NAMALWA (cell line): ENCODE results near the gene CERS1.

Experiments used
- DNase-seq: peaks from one replicate; pipeline ENCODE4 v3.0.0-alpha.2; 2015; ENCODE audit warnings: low spot score

Gene CERS1

DNA sequence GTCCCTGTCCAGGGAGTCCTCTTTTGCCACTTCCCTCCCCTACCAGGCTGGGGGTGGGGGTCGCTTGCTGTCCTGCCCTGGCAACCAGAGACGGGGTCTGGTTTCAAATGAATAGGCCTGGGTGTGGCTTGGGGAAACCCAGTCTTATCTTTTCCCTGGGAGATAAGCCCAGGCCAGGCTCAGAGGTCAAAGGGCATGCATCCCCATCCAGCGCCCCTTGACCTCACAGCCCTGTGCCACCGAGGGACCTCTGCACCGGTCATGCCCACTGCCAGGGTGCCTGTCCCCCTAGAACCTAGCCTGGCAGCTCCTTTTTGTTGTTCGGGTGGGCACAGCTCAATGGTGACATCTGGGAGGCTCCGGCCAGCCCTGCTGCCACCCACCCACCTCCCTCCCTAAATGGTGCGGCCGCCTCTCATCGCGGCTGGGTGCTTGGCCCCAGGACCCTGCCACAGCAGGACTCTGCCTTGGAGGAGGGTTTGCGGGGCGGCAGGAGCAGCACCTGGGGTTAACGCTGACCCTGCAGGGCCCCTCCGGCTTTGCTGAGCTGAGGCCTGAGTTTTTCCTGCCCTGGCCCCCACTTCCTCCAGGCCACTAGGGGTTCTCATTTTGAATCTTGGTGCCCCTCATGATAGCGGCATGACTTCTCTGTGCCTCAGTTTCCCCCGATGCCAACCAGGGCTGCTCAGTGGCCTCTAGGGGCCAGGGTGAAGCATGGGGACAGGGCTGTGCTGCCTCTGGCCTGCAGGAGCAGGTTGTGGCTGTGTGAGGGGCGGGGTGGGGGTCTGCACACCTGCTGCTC, 2.9 kb upstream of the CERS1 start:
- no peak for DNase-seq

DNA sequence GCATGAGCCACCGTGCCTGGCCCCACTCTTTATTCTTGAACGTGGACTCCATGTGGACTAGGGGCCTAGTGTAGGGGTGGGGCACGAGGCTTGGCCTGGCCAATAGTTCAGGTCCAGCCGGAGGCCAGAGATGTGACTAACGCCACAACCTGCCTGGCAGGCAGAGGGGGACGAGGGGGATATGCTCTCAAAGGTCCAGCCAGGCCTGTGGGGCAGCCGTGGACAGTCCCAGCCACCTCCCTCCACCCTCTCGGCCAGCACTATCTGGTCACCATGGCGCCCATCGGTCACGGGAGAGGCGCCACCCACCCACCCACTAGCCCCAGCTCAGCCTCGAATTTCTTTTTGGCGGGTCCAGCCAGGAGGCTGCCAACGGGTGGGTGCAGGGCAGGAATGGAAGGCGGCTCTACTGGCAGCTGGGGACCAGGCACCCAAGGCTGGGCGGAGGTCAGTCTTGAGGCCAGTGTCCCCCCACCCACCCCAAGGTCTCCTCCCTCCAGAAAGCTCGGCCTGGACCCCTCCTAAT, 2.2 kb upstream of the CERS1 start:
- DNase-seq = no peak

DNA sequence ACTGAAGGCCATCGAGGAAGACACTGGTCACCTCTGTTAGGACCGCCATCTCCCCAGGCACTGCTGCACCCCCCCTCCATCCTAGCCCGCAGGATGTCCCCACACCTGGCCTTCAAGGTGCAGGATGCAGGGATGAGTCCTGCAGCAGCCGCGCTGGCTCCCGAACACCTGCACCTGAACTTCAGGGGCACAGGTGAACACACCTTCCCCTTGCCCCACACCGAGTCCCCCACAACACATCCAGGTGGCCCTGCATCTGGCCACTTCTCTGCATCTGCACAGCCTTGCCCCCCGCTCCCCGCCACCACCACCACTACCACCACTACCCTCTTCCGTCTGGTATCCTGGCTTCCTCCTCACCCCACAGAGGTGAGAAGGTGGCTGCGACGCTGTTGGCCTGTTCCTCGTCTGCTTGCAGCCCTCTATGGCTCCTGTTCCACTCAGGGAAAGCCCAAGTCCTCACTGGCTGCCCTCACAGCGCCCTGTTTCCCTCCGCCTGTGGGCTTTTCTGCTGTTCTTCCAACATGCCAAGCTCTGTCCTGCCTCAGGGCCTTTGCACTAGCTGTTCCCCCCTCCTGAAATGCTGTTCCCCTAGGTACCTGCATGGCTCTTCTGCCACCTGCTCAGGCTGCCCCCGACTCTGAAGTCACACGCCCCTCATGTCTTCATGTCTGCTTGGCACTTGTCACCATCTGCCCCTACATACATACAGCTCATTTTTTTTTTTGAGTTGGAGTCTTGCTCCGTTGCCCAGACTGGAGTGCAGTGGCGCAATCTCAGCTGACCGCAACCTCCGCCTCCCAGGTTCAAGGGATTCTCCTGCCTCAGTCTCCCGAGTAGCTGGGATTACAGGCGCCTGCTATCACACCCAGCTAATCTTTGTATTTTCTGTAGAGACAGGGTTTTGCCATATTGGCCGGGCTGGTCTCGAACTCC, 1.4 kb upstream of the CERS1 start:
- no peak for DNase-seq

DNA sequence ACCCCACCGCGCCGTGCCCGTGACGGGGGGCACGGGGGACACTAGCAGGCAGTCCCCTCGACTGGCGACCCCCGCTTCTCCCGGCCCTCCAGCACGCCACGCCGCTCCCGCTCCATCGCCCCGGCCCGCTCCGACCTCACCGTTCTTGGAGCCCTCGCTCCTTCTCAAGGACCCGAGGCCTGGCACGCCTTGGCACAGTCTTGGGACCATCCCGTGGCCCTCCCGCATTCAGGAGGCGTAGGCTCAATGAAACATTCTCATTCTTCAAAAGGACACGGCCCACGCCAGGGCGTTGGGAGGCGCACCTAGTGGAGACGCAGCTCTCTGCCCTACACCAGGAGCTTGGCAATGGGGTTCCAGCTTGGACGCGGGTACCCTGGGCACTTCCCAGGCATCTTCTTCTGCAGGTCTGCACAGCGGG, 473 bp upstream of the CERS1 start:
- no peak for DNase-seq

DNA sequence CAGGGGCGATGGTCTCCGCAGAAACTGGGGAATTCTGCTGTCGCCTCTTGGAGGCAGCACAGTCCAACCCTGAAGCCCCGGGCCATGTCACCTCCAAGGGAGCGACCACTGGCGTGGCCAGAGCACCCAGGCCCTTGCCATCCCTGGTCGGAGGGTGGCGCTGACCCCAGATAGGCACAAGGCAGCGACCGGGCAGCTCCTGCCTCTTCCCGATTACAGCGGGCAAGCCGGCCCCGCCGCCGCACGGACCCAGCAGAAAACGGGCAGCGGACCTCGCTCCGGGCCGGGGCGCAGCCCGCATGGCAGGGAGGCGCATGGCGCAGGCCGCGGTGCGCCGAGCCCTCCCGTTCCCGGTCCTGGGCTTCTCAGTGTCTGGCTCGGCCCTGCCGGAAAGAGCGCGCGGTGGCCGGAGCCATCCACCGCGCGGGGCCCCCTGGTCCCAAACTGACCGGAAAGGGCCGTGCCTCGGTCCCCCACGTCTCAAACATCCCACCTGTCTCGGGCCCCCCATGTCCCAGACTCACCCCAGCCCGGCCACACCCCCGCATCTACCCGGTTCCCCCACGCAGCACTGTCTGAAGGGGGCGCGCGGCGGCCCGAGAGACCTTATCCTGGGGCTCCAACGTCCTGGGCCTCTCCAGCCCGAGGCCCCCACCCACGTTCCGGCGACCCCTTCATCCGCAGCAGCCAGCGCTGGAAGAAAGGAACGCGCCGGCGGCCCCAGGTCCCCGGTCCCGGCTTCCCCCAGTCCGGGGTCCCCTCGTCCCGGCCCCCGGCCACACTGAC, 727 bp downstream of the CERS1 start:
- no peak for DNase-seq

DNA sequence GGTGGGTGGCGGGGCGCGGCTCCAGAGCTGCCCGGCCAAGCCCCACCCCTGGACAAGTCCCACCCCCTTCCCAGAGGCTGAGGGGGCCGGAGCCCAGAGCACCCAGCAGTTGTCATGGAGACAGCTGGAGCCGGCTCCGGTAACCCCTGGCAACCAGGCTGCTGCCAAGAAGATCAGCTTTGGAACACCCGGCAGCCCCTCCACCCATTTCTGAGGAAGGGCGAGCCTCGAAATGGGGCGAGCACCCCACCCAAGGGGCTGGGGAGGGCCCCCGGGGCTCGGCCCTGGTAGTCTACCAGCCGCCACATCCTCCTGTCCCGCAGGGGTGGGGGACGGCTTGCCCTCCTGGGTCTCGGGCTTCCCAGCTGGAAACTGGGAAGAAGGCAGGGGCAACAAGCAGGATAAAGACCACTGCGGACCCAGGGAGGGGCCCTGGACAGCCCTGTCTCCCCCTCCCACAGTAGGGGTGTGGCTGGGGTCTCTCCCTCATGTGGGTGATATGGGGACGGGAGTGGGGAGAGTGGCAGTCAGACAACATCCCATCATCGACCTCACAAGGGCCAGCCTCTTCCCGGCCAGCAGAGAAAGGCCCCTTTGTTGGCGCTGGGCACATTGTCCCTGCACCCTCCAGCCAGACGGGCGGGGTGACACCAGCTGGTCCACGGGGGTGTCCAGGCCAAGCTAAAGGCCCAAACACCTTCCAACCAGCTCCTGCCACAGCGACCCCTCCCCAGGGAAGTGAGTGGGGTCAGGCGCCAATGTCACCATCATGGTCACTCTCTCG, 1.5 kb downstream of the CERS1 start:
- DNase-seq = no peak

DNA sequence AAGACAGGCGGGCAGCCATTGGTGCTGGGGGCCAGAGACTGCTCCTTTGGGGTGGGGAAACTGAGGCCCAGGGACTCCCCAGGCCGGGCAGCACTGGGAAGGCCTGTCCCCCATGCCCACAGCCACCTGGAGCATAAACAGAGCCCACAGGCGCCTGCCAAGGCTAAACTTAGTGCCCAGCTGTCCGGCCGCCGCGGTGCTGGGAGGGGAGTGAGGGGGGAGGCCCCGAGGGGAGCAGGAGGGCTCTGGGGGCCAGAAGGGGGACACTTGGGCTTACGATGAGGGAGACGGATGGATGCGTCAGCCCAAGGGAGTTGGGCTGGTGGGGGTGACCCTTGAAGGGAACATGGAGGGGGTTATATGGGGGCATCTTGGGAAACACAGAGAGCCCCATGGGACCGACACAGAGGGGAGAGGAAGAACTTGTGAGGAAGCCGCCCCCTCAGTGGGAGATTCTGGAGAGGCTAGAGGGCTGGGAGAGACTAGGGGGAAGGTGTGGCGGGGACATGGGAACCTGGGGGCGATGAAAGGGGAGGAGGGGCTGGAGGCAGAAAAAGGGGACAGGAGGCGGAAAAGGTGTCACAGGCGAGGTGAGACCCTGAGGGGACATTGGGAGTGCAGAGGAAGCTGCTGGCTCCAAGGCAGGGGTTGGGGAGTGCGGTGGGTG, 2.2 kb downstream of the CERS1 start:
- DNase-seq = no peak

DNA sequence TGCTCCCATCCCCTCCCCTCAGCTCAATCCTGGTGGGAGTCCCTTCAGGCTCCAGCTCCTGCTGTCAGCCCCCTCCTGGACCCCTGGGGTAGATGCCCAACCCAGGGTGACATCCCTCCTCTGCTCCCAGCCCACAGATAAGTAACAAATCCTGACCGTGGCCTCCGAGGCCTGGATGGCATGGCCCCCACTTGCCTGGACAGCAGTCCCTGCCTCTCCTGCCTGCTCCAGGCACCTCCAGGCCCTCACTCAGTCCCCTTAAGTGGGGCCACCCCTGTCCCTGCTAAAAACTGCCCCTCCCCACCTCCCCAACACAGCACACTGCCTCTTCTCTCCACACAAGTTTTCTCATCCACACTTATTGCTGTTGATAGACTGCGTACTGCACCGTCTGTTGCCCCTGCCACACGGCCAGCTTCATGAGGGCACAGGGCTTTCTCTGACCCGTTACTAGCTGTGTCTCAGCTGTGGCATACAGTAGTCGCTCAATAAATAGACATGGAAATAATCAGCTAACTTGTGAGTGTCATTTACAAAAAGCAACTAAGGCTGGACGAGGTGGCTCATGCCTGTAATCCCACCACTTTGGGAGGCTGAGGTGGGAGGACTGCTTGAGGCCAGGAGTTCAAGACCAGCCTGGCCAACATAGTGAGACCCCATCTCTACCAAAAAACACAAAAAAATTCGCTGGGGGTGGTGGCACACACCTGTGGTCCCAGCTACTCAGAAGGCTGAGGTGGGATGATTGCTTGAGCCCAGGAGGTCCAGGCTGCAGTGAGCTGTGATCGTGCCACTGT, 5.8 kb downstream of the CERS1 start:
- DNase-seq = no peak

DNA sequence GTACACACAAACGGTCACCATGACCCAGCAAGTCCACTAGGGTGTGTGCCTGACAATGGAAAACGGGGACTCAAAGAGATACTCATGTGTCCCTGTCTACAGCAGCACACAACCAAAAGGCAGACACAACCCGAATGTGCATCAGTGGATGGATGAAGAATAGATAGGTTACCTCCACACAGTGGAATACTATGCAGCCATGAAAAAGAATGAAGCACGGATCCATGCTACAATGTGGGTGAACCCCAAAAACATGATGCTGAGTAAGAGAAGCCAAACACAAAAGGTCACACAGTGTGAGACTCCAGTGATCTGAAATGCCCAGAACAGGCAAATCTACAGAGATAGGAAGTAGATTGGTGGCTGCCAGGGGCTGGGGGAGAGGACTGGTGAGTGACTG, 9.0 kb downstream of the CERS1 start:
- no peak for DNase-seq

DNA sequence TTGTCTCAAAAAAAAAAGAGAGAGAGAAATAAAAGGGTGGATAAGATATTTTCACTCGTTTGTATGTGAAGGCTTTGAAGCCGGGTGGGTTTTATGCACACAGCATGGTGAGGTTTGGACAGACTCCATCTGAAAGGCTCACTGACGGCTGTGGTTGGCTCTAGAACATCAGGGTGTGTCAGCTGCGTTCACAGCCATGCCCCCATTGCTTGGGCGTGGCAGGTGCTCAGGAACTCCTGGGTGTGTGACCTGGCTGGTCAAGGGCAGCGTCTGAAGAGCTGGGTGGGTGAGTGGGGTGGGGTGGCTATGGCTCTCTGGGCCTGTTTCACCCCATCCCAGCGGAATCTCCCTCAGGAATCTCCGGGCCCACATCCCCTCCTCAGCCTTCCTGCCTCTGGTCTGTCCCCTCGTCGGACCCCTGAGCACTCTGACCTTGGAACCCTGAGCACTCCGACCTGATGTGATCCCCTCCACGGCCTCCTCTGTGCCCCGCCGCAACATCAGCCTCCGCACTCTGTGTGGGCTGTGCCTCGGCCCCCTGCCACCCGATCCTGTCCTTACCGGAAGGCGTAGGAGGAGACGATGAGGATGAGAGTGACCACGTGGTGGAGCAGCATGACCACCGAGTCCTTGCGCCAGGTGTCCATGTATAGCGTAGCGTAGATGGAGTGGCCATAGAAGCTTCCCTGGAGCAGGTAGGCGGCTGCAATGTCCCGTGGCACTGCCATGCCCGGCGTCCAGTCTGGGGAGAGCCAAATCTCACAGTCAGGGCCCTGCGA, 12.2 kb downstream of the CERS1 start:
- DNase-seq = peak; percentile 52

DNA sequence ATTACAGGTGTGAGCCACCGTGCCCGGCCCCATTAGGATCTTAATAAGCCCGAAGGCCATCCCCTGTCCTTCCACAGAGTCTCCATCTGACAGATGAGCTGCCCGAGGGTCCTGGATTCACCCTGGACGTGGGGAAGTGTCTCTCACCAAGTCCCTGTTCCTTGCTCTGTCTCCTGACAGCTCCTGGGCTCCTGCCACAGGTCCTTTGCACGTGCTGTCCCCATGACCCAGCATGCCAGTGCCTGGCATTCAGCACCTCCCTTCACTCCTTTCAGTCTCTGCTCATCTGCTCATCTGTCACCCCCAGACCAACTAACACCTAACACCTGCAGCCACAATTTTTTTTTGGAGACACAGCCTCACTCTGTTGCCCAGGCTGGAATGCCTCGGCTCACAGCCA, 14.5 kb downstream of the CERS1 start:
- no peak for DNase-seq

DNA sequence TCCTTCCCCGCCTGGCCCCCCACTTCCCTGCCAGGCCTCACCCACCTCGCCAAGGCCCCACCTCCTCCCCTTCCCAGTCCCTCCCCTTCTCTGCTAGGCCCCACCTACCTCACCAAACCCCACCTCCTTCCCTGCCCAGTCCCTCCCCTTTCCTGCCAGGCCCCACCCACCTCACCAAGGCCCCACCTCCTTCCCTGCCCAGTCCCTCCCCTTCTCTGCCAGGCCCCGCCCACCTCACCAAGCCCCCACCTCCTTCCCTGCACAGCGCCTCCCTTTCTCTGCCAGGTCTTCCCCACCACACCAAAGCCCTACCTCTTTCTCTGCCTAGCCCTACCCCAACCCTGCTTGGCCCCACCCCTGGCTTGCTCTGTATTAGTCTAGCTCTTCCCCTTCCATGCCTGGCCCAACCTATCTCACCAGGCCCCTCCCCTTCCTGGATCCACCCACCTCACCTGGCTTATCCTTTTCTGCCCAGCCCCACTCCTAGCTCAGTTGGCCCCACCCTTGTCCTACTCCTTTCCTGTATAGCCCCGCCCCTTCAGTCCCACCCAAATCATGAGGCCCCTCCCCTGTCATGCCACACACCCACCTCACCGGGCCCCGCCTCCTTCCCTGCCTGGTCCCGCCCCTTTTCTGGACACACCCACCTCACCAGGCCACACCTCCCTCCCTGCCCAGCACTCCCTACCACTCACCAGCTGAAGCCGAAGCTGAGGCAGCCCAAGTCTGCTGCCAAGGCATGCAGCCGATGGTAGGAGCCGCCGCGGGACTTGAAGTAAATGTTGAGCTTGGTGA, 16.2 kb downstream of the CERS1 start:
- peak; percentile 94 for DNase-seq

DNA sequence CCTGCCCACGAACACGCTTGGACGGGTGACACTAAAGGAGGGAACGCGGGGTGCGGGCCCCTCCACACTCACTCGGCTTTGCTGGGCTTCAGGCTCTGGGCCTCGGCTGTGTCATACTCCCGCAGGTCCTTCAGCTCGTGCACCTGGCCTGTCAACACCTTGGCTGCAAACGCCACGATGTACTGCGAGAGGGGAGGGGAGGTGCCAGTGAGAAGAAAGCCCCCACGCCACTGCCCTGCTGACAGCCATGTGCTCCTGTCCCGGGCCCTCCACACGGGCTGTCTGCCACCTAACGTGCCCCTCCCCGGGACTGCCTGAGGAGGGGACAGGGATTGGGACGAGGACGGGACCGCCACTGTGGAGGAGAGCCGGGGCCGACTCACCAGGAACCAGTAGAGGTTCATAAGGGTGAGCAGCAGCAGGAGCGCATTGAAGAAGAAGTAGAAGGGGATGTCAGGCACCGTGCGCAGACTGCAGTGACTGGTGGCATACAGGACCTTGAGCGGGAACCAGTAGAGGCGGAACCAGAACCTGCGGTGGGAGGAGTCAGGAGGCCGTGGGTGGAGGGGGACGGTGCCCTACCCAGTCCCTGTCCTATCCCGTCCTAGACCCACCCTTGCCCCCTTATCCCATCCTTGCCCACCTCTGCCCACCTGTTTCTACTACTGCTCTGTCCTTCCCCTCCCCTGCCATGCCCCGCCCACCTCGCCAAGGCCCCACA, 16.9 kb downstream of the CERS1 start:
- peak; percentile 42 for DNase-seq

DNA sequence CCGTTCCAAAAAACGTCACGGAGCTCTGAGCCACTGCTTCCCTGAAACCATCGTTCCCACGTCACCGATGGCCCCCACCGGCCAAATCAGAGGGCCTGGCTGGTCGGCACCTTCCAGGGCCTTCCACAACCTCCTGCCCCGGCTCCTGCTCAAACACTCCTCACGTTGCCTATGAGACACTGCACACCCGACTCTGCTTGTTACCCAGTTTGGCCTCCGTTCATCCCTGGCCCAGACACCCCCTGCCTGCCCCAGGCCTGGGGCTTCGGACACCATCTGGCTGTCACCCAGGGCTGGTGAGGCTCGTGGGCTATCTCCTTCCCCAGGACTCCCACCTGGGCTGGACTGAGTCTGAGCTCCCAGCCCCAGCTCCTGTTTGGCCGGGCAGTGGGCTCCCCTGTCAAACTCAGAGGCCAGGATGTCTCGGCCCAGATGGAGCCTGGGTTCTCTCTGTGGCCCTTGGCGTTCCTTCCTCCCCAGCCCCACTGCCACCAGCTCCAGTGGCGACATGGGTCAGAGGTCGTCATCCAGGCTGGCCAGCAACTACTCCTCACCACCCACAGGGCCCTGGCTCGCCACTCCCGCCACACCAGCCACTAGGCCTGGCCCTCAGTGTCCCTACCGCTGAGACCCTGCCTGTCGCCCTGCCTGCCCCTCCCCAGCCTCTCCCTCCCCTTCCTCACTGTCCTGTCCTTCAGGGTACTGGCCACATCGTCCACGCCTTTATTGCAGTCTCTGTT, 17.7 kb downstream of the CERS1 start:
- no peak for DNase-seq

DNA sequence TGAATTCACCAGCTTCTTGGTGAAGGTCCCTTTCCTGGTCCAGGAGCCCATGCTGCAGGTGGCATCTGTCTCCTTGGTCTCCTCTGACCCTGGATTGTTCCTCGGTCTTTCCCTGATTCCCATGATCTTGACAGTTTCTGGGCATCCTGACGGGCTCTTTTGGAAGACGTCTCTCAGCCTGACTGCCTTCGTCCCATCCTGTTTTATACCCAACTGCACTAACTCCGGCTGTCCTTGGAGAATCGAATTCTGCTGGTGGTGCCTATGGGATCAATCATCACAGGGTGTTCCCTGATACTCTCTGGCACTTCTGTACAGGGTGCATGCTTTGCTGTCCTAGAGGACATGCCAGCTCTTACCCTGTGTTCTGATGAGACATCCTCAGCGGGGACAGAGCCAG, 19.1 kb downstream of the CERS1 start:
- no peak for DNase-seq

DNA sequence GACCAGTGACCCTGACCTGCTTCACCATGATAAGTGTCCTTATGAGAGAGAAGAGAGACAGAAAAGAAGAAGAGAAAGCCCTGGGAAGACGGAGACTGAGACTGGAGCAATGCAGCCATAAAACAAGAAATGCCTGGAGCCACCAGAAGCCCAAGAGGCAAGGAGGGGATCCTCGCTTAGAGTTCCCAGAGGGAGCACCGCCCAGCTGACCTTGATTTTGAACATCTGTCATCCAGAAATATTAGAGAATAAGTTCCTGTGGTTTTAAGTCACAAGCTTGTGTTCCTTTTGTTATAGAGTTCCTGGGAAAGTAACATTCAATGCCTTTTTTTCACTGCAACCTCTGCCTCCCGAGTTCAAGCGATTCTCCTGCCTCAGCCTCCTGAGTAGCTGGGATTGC, 20.2 kb downstream of the CERS1 start:
- DNase-seq = no peak

DNA sequence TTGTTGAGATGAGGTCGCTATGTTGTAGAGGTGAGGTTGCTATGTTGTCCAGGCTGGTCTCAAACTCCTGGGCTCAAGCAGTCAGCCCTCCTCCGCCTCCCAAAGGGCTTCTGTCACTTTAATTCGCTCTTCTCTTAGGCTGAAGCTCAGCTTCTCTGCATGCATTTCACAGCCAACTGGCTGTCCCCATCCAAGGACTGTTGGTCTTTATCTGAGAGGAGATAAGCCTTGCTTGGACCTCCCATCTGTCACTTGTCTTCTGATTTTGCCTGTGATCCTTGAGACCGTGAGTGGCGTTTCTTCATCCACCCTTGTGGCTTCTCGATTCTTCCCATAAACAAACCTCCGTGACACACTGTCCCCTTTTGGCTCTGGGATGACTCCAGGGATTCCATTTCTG, 24.4 kb downstream of the CERS1 start:
- no peak for DNase-seq
